ENCODE data around the gene PCDHB5. TPM values are rescaled to one million over a fixed set of nuclear protein-coding genes. Genes with fewer than 3 reads are reported as not detected.
"Not testable (repeated sequence)": the region's sequence is repeated elsewhere in the genome, so short reads cannot be mapped to it uniquely, and the experiment has no call there.

PCDHB5 gene
- total RNA-seq, 1 donor from 2014 or later = 2.3 TPM

DNA sequence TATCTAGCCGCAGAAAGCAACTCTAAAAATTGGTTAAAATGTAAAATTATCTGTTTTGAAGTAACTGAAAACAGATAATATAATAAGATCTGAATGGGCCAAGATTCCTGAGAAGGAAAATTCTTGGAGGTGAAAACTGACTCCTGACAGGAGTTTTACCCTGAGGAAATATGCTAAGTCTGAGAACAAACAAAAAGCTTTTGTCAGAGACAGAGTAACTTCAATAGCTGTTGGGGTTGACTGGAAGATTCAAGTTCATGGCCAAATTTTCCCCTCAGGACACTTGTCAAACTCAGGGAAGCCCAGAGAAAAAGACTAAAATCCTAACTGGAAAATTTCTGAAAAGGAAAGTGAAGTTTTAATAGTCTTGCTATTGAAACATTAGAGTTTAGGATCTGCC lies 7.7 kb upstream of the PCDHB5 start:
- DNase-seq = no peak
- intact Hi-C loops (cut with micrococcal nuclease) = no loop called here
- Histone ChIP-seq H3K4me1 (no peaks in the 10 kb centered on the region), H3K36me3 (peaks cover 4% of the 10 kb centered on the region), H3K4me3 (no peak overlapping the region), H3K9me3 (replicated peaks) (peaks cover 67% of the 10 kb centered on the region), H3K27ac (replicated peaks) (no peak overlapping the region), H3K27me3 (ENCODE audit: low read depth) (peaks cover 32% of the 10 kb centered on the region)
- TF ChIP-seq, protein P1, sequence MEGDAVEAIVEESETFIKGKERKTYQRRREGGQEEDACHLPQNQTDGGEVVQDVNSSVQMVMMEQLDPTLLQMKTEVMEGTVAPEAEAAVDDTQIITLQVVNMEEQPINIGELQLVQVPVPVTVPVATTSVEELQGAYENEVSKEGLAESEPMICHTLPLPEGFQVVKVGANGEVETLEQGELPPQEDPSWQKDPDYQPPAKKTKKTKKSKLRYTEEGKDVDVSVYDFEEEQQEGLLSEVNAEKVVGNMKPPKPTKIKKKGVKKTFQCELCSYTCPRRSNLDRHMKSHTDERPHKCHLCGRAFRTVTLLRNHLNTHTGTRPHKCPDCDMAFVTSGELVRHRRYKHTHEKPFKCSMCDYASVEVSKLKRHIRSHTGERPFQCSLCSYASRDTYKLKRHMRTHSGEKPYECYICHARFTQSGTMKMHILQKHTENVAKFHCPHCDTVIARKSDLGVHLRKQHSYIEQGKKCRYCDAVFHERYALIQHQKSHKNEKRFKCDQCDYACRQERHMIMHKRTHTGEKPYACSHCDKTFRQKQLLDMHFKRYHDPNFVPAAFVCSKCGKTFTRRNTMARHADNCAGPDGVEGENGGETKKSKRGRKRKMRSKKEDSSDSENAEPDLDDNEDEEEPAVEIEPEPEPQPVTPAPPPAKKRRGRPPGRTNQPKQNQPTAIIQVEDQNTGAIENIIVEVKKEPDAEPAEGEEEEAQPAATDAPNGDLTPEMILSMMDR (IDR thresholded peaks at IDR 0.05; ENCODE audit: borderline replicate concordance) = no peak

DNA sequence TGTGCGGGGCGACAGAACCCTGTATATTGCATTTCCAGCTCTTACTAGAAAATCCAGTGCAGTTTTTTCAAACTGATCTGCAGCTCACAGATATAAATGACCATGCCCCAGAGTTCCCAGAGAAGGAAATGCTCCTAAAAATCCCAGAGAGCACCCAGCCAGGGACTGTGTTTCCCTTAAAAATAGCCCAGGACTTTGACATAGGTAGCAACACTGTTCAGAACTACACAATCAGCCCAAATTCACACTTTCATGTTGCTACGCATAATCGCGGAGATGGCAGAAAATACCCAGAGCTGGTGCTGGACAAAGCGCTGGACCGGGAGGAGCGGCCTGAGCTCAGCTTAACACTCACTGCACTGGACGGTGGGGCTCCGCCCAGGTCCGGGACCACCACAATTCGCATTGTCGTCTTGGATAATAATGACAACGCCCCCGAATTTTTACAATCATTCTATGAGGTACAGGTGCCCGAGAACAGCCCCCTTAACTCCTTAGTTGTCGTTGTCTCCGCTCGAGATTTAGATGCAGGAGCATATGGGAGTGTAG lies 786 bp downstream of the PCDHB5 start:
- peaks cover 98% of the 10 kb centered on the region for H3K9me3 ChIP-seq (replicated peaks)
- H3K27ac ChIP-seq (replicated peaks) = no peak overlapping the region
- TF ChIP-seq, protein P1 (IDR thresholded peaks at IDR 0.05; ENCODE audit: borderline replicate concordance) = no peak
- no peaks in the 10 kb centered on the region for H3K36me3 ChIP-seq
- no peak for DNase-seq
- H3K27me3 ChIP-seq (ENCODE audit: low read depth) = peaks cover 18% of the 10 kb centered on the region
- peak overlapping the region; percentile 58 for H3K4me3 ChIP-seq
- intact Hi-C loops (cut with micrococcal nuclease) = no loop called here
- H3K4me1 ChIP-seq = no peaks in the 10 kb centered on the region

DNA sequence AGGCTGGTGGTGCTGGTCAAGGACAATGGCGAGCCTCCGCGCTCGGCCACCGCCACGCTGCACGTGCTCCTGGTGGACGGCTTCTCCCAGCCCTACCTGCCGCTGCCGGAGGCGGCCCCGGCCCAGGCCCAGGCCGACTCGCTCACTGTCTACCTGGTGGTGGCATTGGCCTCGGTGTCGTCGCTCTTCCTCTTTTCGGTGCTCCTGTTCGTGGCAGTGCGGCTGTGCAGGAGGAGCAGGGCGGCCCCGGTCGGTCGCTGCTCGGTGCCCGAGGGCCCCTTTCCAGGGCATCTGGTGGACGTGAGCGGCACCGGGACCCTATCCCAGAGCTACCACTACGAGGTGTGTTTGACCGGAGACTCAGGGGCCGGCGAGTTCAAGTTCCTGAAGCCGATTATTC lies 2.3 kb downstream of the PCDHB5 start:
- H3K36me3 ChIP-seq; intact Hi-C loops (cut with micrococcal nuclease); H3K4me3 ChIP-seq; DNase-seq; H3K27ac ChIP-seq (replicated peaks); H3K4me1 ChIP-seq: not testable (repeated sequence)
- peaks cover 34% of the 10 kb centered on the region for H3K27me3 ChIP-seq (ENCODE audit: low read depth)
- H3K9me3 ChIP-seq (replicated peaks) = peaks cover 94% of the 10 kb centered on the region

DNA sequence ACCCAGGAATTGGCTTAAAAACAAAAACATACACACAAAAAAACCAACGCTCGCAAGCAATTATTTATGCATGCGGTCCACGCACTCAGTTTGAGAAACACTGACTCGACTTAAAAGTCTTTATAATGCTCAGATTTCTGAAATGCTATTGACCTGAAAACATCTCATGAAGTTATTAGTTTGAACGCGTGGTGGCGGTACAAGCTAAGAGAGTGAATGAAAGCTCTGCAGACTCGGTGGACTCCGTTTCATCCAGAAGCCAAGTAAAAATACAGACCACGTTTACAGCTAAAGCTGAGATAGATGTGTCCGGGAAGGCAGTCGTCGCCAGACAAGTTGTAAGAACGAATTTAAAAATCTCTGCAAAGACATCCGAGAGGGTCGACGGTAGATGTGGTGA lies 14.8 kb downstream of the PCDHB5 start, which contains the start of gene PCDHB6:
PCDHB6 (plus strand) TSS at position 246 of the 400 bp plus-strand sequence. CDS start 201 bp downstream, outside the sequence.
- Histone ChIP-seq H3K4me1 (no peaks in the 10 kb centered on the region), H3K4me3 (peak within 1 kb of the TSS; percentile 37), H3K9me3 (replicated peaks) (peaks cover 90% of the 10 kb centered on the region), H3K27me3 (ENCODE audit: low read depth) (peaks cover 50% of the 10 kb centered on the region), H3K27ac (replicated peaks) (no peak within 1 kb of the TSS), H3K36me3 (no peaks in the 10 kb centered on the region)
- DNase-seq = no peak
- intact Hi-C loops (cut with micrococcal nuclease) = no loop called here
- TF ChIP-seq, protein P1 (IDR thresholded peaks at IDR 0.05; ENCODE audit: borderline replicate concordance) = no peak

DNA sequence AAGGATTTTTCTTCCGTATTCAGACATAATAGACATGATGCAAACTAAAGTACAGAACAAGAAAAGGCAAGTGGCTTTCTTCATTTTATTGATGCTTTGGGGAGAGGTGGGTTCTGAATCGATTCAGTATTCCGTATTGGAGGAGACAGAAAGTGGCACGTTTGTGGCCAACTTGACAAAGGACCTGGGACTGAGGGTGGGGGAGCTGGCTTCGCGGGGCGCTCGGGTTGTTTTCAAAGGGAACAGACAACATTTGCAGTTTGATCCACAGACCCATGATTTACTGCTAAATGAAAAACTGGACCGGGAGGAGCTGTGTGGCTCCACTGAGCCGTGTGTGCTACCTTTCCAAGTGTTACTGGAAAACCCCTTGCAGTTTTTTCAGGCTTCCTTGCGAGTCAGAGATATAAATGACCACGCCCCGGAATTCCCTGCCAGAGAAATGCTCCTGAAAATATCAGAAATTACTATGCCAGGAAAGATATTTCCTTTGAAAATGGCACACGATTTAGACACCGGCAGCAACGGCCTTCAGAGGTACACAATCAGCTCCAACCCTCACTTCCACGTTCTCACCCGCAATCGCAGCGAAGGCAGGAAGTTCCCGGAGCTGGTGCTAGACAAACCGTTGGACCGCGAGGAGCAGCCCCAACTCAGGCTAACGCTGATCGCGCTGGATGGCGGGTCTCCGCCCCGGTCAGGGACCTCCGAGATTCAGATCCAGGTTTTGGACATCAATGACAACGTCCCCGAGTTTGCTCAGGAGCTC lies 15.4 kb downstream of the PCDHB5 start:
- H3K36me3 ChIP-seq = no peaks in the 10 kb centered on the region
- peak overlapping the region; percentile 37 for H3K4me3 ChIP-seq
- TF ChIP-seq, protein P1 (IDR thresholded peaks at IDR 0.05; ENCODE audit: borderline replicate concordance) = no peak
- peaks cover 52% of the 10 kb centered on the region for H3K27me3 ChIP-seq (ENCODE audit: low read depth)
- no peak for DNase-seq
- H3K9me3 ChIP-seq (replicated peaks) = peaks cover 96% of the 10 kb centered on the region
- H3K4me1 ChIP-seq = no peaks in the 10 kb centered on the region
- intact Hi-C loops (cut with micrococcal nuclease) = no loop called here
- H3K27ac ChIP-seq (replicated peaks) = no peak overlapping the region

DNA sequence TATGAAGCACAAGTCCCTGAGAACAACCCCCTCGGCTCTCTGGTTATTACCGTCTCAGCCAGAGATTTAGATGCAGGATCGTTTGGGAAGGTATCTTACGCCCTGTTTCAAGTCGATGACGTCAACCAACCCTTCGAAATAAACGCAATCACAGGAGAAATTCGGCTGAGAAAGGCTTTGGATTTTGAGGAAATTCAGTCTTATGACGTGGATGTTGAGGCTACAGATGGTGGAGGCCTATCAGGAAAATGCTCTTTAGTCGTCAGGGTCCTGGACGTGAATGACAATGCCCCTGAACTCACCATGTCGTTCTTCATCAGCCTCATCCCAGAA lies 16.0 kb downstream of the PCDHB5 start:
- TF ChIP-seq, protein P1 (IDR thresholded peaks at IDR 0.05; ENCODE audit: borderline replicate concordance) = no peak
- Histone ChIP-seq H3K4me3 (peak overlapping the region; percentile 37), H3K36me3 (no peaks in the 10 kb centered on the region), H3K27me3 (ENCODE audit: low read depth) (peaks cover 58% of the 10 kb centered on the region), H3K4me1 (no peaks in the 10 kb centered on the region), H3K9me3 (replicated peaks) (peaks cover 96% of the 10 kb centered on the region), H3K27ac (replicated peaks) (no peak overlapping the region)
- DNase-seq = no peak
- intact Hi-C loops (cut with micrococcal nuclease) = no loop called here

DNA sequence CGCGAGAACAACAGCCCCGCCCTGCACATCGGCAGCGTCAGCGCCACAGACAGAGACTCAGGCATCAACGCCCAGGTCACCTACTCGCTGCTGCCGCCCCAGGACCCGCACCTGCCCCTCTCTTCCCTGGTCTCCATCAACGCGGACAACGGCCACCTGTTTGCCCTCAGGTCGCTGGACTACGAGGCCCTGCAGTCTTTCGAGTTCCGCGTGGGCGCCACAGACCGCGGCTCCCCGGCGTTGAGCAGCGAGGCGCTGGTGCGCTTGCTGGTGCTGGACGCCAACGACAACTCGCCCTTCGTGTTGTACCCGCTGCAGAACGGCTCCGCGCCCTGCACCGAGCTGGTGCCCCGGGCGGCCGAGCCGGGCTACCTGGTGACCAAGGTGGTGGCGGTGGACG lies 16.6 kb downstream of the PCDHB5 start:
- DNase-seq; H3K4me1 ChIP-seq; intact Hi-C loops (cut with micrococcal nuclease); H3K36me3 ChIP-seq; H3K27ac ChIP-seq (replicated peaks); H3K4me3 ChIP-seq: not testable (repeated sequence)
- H3K9me3 ChIP-seq (replicated peaks) = peaks cover 96% of the 10 kb centered on the region
- H3K27me3 ChIP-seq (ENCODE audit: low read depth) = peaks cover 65% of the 10 kb centered on the region

DNA sequence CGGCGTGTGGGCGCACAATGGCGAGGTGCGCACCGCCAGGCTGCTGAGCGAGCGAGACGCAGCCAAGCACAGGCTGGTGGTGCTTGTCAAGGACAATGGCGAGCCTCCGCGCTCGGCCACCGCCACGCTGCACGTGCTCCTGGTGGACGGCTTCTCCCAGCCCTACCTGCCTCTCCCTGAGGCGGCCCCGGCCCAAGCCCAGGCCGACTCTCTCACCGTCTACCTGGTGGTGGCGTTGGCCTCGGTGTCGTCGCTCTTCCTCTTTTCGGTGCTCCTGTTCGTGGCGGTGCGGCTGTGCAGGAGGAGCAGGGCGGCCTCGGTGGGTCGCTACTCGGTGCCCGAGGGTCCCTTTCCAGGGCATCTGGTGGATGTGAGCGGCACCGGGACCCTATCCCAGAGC lies 17.1 kb downstream of the PCDHB5 start:
- Histone ChIP-seq H3K9me3 (replicated peaks) (peaks cover 96% of the 10 kb centered on the region), H3K27me3 (ENCODE audit: low read depth) (peaks cover 69% of the 10 kb centered on the region)
- intact Hi-C loops (cut with micrococcal nuclease); H3K36me3 ChIP-seq; H3K4me1 ChIP-seq; H3K27ac ChIP-seq (replicated peaks); DNase-seq; H3K4me3 ChIP-seq: not testable (repeated sequence)
